ENCODE results near the gene IMP4. TPM values are rescaled to one million over a fixed set of nuclear protein-coding genes. Genes with fewer than 3 reads are reported as not detected.
A peak's percentile ranks its signal among the peaks of the same experiment; 100 is the strongest.

The IMP4 gene
- total and polyA plus RNA-seq, 2 experiments from 2014 or later: 79.1 to 109 TPM

- no peak overlapping the region for H3K9ac ChIP-seq
- 37 to 42% methylated on average over 4 of the region's 4 CpGs for WGBS, 2 experiments (ENCODE audit: low coverage in 1 of 2, low lambda C conversion rate in 2 of 2, missing lambda C conversion rate in 2 of 2)
- H3K36me3 ChIP-seq (ENCODE audit: low read depth): no peaks in the 10 kb centered on the region
- in situ Hi-C loops (cut with MboI): no loop called here
- no peaks in the 10 kb centered on the region for H3K27me3 ChIP-seq (replicated peaks; ENCODE audit: insufficient read depth)
- H4K20me1 ChIP-seq (ENCODE audit: insufficient read depth): no peaks in the 10 kb centered on the region
- H3K79me2 ChIP-seq (ENCODE audit: insufficient read depth): peaks cover 4% of the 10 kb centered on the region; the same call in 1 of the 2 replicates
- no peak overlapping the region for H3K27ac ChIP-seq
- H2AFZ ChIP-seq: no peak overlapping the region
- no peak for DNase-seq
- no peaks in the 10 kb centered on the region for H3K9me2 ChIP-seq (ENCODE audit: insufficient read depth)
- TF ChIP-seq EZH2phosphoT487 (IDR thresholded peaks at IDR 0.05; ENCODE audit: insufficient read depth, low read depth) (no peak), EZH2 (IDR thresholded peaks at IDR 0.05; ENCODE audit: insufficient read depth, poor library complexity, severe bottlenecking) (no peak)
- H3K4me2 ChIP-seq (ENCODE audit: unreplicated experiment): no peak overlapping the region
- no peaks in the 10 kb centered on the region for H3K9me3 ChIP-seq (ENCODE audit: low read depth)
- H3K4me3 ChIP-seq: no peak overlapping the region
- peaks cover 6% of the 10 kb centered on the region; the same call in 1 of the 2 replicates for H3K4me1 ChIP-seq (ENCODE audit: insufficient read depth)
- H3F3A ChIP-seq (ENCODE audit: insufficient read depth): peaks cover 3% of the 10 kb centered on the region; the same call in 1 of the 2 replicates
Observed at GRCh38 chr2:130387804-130388203, 45.1 kb downstream of the IMP4 start.

GRCh38 chr2:130388221-130388907 is 45.7 kb downstream of the IMP4 start:
- no peaks in the 10 kb centered on the region for H3K27me3 ChIP-seq (replicated peaks; ENCODE audit: insufficient read depth)
- DNase-seq: no peak
- H3K36me3 ChIP-seq (ENCODE audit: low read depth): no peaks in the 10 kb centered on the region
- peaks cover 3% of the 10 kb centered on the region; the same call in 1 of the 2 replicates for H3F3A ChIP-seq (ENCODE audit: insufficient read depth)
- H3K9ac ChIP-seq: no peak overlapping the region
- H3K4me2 ChIP-seq (ENCODE audit: unreplicated experiment): no peak overlapping the region
- no peaks in the 10 kb centered on the region for H3K79me2 ChIP-seq (ENCODE audit: insufficient read depth)
- H3K4me3 ChIP-seq: no peak overlapping the region
- TF ChIP-seq EZH2 (IDR thresholded peaks at IDR 0.05; ENCODE audit: insufficient read depth, poor library complexity, severe bottlenecking): no peak
- TF ChIP-seq EZH2phosphoT487 (IDR thresholded peaks at IDR 0.05; ENCODE audit: insufficient read depth, low read depth): no peak
- H3K9me2 ChIP-seq (ENCODE audit: insufficient read depth): no peaks in the 10 kb centered on the region
- in situ Hi-C loops (cut with MboI): no loop called here
- no peaks in the 10 kb centered on the region for H4K20me1 ChIP-seq (ENCODE audit: insufficient read depth)
- no peak overlapping the region for H3K27ac ChIP-seq
- H3K4me1 ChIP-seq (ENCODE audit: insufficient read depth): peaks cover 6% of the 10 kb centered on the region; the same call in 1 of the 2 replicates
- WGBS, 2 experiments (ENCODE audit: low coverage in 1 of 2, low lambda C conversion rate in 2 of 2, missing lambda C conversion rate in 2 of 2): 86 to 92% methylated on average over 8 of the region's 8 CpGs
- H2AFZ ChIP-seq: no peak overlapping the region
- no peaks in the 10 kb centered on the region for H3K9me3 ChIP-seq (ENCODE audit: low read depth)

DNA sequence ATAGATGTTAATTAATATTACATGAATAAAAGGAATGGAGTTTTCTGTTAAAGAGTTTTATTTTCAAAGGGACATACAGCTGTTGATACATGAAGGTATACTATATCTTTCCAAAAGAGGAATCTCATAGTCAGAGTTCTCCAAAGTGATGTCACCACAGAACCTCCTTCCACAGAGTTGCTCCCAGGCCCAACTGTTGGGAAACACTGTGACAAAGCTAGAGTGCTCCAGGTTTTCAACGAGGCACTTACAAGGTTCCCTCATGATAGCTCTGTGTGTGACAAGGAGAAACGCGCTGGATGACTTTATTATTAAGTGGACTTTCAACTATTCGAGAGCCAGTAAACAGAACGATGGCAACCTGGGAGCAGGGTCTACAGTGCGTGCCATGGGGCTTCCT is 46.7 kb downstream of the IMP4 start:
- Histone ChIP-seq H3K4me3 (no peak overlapping the region), H4K20me1 (ENCODE audit: insufficient read depth) (no peaks in the 10 kb centered on the region), H3K9me2 (ENCODE audit: insufficient read depth) (no peaks in the 10 kb centered on the region), H2AFZ (no peak overlapping the region), H3K9ac (no peak overlapping the region), H3K4me2 (ENCODE audit: unreplicated experiment) (no peak overlapping the region), H3K27ac (no peak overlapping the region), H3F3A (ENCODE audit: insufficient read depth) (peaks cover 3% of the 10 kb centered on the region; the same call in 1 of the 2 replicates), H3K9me3 (ENCODE audit: low read depth) (no peaks in the 10 kb centered on the region), H3K79me2 (ENCODE audit: insufficient read depth) (no peaks in the 10 kb centered on the region), H3K27me3 (replicated peaks; ENCODE audit: insufficient read depth) (no peaks in the 10 kb centered on the region), H3K4me1 (ENCODE audit: insufficient read depth) (peaks cover 6% of the 10 kb centered on the region; the same call in 1 of the 2 replicates), H3K36me3 (ENCODE audit: low read depth) (no peaks in the 10 kb centered on the region)
- TF ChIP-seq EZH2 (IDR thresholded peaks at IDR 0.05; ENCODE audit: insufficient read depth, poor library complexity, severe bottlenecking): no peak
- TF ChIP-seq EZH2phosphoT487 (IDR thresholded peaks at IDR 0.05; ENCODE audit: insufficient read depth, low read depth): no peak
- 71 to 74% methylated on average over 6 of the region's 6 CpGs for WGBS, 2 experiments (ENCODE audit: low coverage in 1 of 2, low lambda C conversion rate in 2 of 2, missing lambda C conversion rate in 2 of 2)
- in situ Hi-C loops (cut with MboI): no loop called here
- peak; percentile 32 for DNase-seq

DNA sequence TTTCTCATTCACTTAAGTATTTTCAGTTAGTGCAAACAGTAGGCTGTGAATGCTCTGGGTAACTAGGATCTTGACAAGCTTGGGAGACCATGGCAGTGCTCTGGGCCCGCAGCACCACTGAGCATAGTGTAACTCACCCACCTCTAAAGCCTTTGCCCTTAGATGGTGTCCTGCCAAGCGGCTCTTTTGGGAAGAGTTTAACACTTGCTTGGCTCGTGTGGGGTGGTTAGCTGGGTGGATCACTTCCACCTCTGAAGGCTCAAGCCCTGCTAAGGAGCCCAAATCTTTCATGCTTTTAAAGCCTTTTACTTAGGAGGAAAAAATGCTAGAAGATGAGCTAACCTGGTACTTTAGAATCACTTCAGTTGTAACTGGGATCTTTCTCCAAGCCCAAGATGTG is 47.1 kb downstream of the IMP4 start:
- H3K4me3 ChIP-seq: no peak overlapping the region
- in situ Hi-C loops (cut with MboI): no loop called here
- no peaks in the 10 kb centered on the region for H3K9me2 ChIP-seq (ENCODE audit: insufficient read depth)
- no peaks in the 10 kb centered on the region for H3K79me2 ChIP-seq (ENCODE audit: insufficient read depth)
- no peak overlapping the region for H3K9ac ChIP-seq
- no peak overlapping the region for H2AFZ ChIP-seq
- peaks cover 3% of the 10 kb centered on the region; the same call in 1 of the 2 replicates for H3F3A ChIP-seq (ENCODE audit: insufficient read depth)
- no peak overlapping the region for H3K4me2 ChIP-seq (ENCODE audit: unreplicated experiment)
- H3K27ac ChIP-seq: no peak overlapping the region
- no peaks in the 10 kb centered on the region for H3K9me3 ChIP-seq (ENCODE audit: low read depth)
- no peak for DNase-seq
- H3K27me3 ChIP-seq (replicated peaks; ENCODE audit: insufficient read depth): no peaks in the 10 kb centered on the region
- peaks cover 6% of the 10 kb centered on the region; the same call in 1 of the 2 replicates for H3K4me1 ChIP-seq (ENCODE audit: insufficient read depth)
- TF ChIP-seq EZH2phosphoT487 (IDR thresholded peaks at IDR 0.05; ENCODE audit: insufficient read depth, low read depth) (no peak), EZH2 (IDR thresholded peaks at IDR 0.05; ENCODE audit: insufficient read depth, poor library complexity, severe bottlenecking) (no peak)
- WGBS, 2 experiments (ENCODE audit: low coverage in 1 of 2, low lambda C conversion rate in 2 of 2, missing lambda C conversion rate in 2 of 2): 74 to 87% methylated on average over 3 of the region's 3 CpGs
- no peaks in the 10 kb centered on the region for H4K20me1 ChIP-seq (ENCODE audit: insufficient read depth)
- no peaks in the 10 kb centered on the region for H3K36me3 ChIP-seq (ENCODE audit: low read depth)

Measured in GM23248 (cell line).